Adrenal gland (tissue), 12 donors: ENCODE measurements around the gene SMAD4. TPM values are rescaled to one million over a fixed set of nuclear protein-coding genes. Genes with fewer than 3 reads are reported as not detected.

Experiments used
- DNase-seq, 7 donors: peaks; one replicate each; pipeline ENCODE4 v3.0.0-alpha.2; 2019 to 2020
- H3K27ac ChIP-seq, 5 donors: fragments of 200-600 bp; sonication (generic) in 4 of 5; 1 replicate in 3 of 5; 2 replicates in 2 of 5; pipeline versions ENCODE4 v1.5.1 to v1.8.0; 2016 to 2020; ENCODE audit warnings: mild to moderate bottlenecking in 1 of 5
- H3K27me3 ChIP-seq: fragments of 200-600 bp; 2 replicates; pipeline ENCODE4 v1.8.0; 2021
- H3K36me3 ChIP-seq, 2 donors: fragments of 200-600 bp; replicated peaks in 1 of 2; 1 replicate in 1 of 2; 2 replicates in 1 of 2; pipeline versions ENCODE4 v1.5.1 to v1.8.0; 2018 to 2022
- H3K4me1 ChIP-seq, 2 donors: fragments of 200-600 bp; replicated peaks in 1 of 2; 1 replicate in 1 of 2; 2 replicates in 1 of 2; pipeline versions ENCODE4 v1.5.1 to v1.8.0; 2018 to 2021
- H3K4me3 ChIP-seq, 4 donors: fragments of 200-600 bp; sonication (generic) in 3 of 4; one replicate each; pipeline ENCODE4 v1.5.1; 2016 to 2018
- H3K9me3 ChIP-seq, 3 donors: fragments of 200-600 bp; sonication (generic) in 1 of 3; replicated peaks in 1 of 3; 1 replicate in 2 of 3; 2 replicates in 1 of 3; pipeline versions ENCODE4 v1.5.1 to v1.8.0; 2016 to 2021
- POLR2A ChIP-seq, 2 donors: fragments of 450-650 bp; IDR thresholded peaks; one replicate each; pipeline ENCODE4 v1.6.1; 2017; ENCODE audit warnings: antibody characterized with exemption in 2 of 2, mild to moderate bottlenecking in 2 of 2, moderate library complexity in 1 of 2
- WGBS, 4 donors: extraction: QIAGEN DNeasy Blood & Tissue Kit in 2 of 4; methylation state at CpG; one replicate each; pipeline versions ENCODE4 v1.1.5 to v1.1.7; 2013 to 2017; 5-methylcytosine and 5-hydroxymethylcytosine counted together
- intact Hi-C, 2 donors: fragments of 100-400 bp; cut with DNase I; formaldehyde crosslinking; loops; one replicate each; pipeline versions ENCODE4 v1.14.1 to v1.15.0; 2022 to 2023
- polyA plus RNA-seq, 3 donors: library from polyadenylated mRNA; stranded (reverse); fragments of 200-250 nt in 2 of 3; fragments of 350-450 nt in 1 of 3; fragmentation: Illumina TruSeq in 1 of 3; extraction: RNeasy Lipid Tissue Mini Kit (QIAGEN cat#74804) in 1 of 3; gene quantifications; one replicate each; pipeline ENCODE4 v1.2.3, GENCODE V29; 2013 to 2014
- total RNA-seq, 9 donors: library from RNA; depleted of rRNA in 4 of 9; stranded (reverse); fragments of >200 nt in 4 of 9; fragments of 120-200 nt in 1 of 9; fragmentation: NEBNext Ultra II Directional in 1 of 9; extraction: Animal tissue kit (Norgen Biotek cat#: 25700) in 1 of 9; gene quantifications; one replicate each; pipeline versions ENCODE4 v1.1.0 to v1.2.4, GENCODE V29; 2013 to 2023
- TF ChIP-seq, protein P1 (sequence below), 6 experiments: fragments of 450-650 bp in 4 of 6; fragments of 200-600 bp in 2 of 6; sonication (generic) in 1 of 6; IDR thresholded peaks; 1 replicate in 5 of 6; 2 replicates in 1 of 6; pipeline versions ENCODE4 v1.5.1 to v1.8.0; 2016 to 2021; ENCODE audit warnings: antibody characterized with exemption in 6 of 6, mild to moderate bottlenecking in 2 of 6, moderate library complexity in 1 of 6
- donor health status: healthy with polysubstance abuse.
- donor health status: Bipolar disorder and iron deficiency.
- donor health status: DM: yes; HTN: yes; CAD: no.
- donor health status: DM: no; HTN: no; CAD: no.
- donor health status: DM: no; HTN: no; CAD: no.
- donor health status: DM: yes; HTN: yes; CAD: no.

SMAD4 gene
- total and polyA plus RNA-seq, 12 donors, result 9.0 to 151 (median 90.1) TPM

DNA sequence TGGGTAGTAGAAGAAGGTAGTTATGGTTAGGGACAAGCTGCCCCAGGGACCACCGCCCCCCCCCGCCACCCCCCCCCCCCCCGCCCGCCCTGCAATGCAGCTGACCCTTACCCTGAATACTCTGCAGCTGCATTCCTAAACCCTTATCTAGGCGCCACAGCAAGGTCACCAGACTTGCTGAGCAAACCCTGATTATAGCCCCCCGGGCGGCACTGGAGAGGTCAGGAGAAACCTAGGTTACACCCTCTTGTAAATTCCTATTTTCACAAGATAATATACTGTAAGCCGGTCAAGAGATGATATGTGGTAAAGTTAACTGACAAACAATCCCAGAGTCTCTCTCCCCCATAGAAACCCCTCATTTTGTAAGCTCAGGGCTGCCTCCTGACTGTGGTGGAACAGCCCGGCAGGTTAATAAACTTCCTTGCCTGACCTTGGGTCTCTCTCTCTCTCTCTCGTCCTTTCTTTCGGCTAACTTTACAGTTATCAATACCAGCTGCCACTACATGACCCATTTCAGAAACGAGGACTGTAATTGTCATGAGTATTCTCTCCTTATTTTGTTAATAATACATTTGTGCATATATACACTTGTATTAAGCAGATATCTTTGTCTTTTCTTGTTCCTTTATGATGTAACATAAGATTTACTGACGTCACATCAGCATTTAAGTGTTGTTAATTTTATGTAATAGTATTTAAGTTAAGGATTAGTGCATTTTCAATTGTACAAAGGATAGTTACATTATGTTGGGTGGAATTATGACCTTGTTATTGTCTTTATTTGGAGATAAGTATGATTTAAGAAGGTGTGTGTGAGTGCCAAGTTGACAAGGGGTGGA, 22.8 kb upstream of the SMAD4 start:
- Histone ChIP-seq H3K36me3 (no peaks in the 10 kb centered on the region), H3K9me3 (no peaks in the 10 kb centered on the region), H3K27ac (no peak overlapping the region), H3K27me3 (no peaks in the 10 kb centered on the region), H3K4me3 (no peak overlapping the region), H3K4me1 (peaks cover 4 to 5% of the 10 kb centered on the region in 2 donors)
- no peak for DNase-seq
- WGBS, 4 donors, result 42 to 54% (median 47%) methylated on average over 9 to 13 of the region's 13 CpGs
- no peak for TF ChIP-seq POLR2A (IDR thresholded peaks at IDR 0.05)
- TF ChIP-seq, protein P1, sequence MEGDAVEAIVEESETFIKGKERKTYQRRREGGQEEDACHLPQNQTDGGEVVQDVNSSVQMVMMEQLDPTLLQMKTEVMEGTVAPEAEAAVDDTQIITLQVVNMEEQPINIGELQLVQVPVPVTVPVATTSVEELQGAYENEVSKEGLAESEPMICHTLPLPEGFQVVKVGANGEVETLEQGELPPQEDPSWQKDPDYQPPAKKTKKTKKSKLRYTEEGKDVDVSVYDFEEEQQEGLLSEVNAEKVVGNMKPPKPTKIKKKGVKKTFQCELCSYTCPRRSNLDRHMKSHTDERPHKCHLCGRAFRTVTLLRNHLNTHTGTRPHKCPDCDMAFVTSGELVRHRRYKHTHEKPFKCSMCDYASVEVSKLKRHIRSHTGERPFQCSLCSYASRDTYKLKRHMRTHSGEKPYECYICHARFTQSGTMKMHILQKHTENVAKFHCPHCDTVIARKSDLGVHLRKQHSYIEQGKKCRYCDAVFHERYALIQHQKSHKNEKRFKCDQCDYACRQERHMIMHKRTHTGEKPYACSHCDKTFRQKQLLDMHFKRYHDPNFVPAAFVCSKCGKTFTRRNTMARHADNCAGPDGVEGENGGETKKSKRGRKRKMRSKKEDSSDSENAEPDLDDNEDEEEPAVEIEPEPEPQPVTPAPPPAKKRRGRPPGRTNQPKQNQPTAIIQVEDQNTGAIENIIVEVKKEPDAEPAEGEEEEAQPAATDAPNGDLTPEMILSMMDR (IDR thresholded peaks at IDR 0.05), result no peak
- intact Hi-C loops, result no loop called here

DNA sequence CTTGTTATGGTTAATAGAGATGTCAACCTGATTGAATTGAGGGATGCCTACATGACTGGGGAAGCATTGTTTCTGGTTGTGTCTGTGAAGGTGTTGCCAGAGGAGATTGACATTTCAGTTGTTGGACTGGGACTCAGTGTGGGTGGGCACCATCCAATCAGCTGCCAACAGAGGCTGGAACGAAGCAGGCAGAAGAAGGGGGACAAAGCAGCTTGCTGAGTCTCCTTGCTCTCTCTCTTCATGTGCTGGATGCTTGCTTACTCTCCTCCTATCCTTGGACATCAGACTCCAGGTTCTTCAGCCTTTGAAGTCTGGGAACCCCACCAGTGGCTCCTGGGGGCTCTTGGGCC, 22.2 kb upstream of the SMAD4 start:
- H3K4me3 ChIP-seq, result no peak overlapping the region
- 62 to 91% (median 87%) methylated on average over 1 of the region's 1 CpG for WGBS, 4 donors
- TF ChIP-seq, protein P1 (IDR thresholded peaks at IDR 0.05), result no peak
- no peak for TF ChIP-seq POLR2A (IDR thresholded peaks at IDR 0.05)

DNA sequence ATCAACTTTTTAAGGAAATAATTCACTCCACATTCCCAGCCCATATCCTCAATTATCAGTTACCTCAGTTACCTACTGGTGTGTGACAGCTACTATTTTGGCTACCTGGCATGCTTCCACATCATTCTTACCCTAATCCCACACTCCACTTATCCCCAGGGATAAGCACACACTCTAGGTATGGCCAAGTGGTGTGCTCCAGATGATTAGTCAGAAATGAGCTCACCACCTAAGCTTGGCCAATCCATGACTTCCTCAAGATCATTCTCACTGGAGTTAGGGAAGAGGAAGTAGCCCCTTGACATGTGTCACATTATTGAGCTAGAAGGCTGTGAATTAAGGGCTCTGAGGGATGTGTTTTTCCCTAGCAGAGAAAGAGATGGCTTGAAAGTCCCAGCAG, 20.9 kb upstream of the SMAD4 start:
- Histone ChIP-seq H3K4me1 (peaks cover 4 to 5% of the 10 kb centered on the region in 2 donors), H3K4me3 (no peak overlapping the region), H3K36me3 (no peaks in the 10 kb centered on the region), H3K9me3 (no peaks in the 10 kb centered on the region), H3K27me3 (no peaks in the 10 kb centered on the region), H3K27ac (no peak overlapping the region)
- no peak for TF ChIP-seq POLR2A (IDR thresholded peaks at IDR 0.05)
- TF ChIP-seq, protein P1 (IDR thresholded peaks at IDR 0.05), result no peak
- DNase-seq, result no peak
- intact Hi-C loops, result no loop called here

More for the DNA sequence above, 22.2 kb upstream of the SMAD4 start:
- Histone ChIP-seq H3K9me3 (no peaks in the 10 kb centered on the region), H3K4me1 (peaks cover 4 to 5% of the 10 kb centered on the region in 2 donors), H3K36me3 (no peaks in the 10 kb centered on the region), H3K27me3 (no peaks in the 10 kb centered on the region), H3K27ac (no peak overlapping the region)
- intact Hi-C loops, result no loop called here
- DNase-seq, result no peak

DNA sequence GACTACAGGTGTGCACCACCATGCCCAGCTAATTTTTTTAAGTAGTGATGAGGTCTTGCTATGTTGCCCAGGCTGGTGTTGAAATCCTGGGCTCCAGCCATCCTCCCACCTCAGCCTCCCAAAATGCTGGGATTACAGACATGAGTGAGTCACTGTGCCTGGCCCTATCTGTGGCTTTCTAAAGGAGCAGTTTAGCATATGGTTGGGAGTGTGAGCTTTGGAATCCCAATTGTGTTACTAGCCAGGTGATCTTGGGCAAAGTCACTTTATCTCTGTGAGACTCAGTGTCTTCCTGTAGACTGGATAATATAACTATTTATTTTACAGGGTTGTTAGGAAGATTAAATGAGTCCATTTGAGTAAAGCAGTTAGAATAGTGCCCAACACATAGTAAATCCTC, 19.8 kb upstream of the SMAD4 start:
- TF ChIP-seq POLR2A (IDR thresholded peaks at IDR 0.05), result no peak
- TF ChIP-seq, protein P1 (IDR thresholded peaks at IDR 0.05), result no peak
- intact Hi-C loops, result no loop called here
- H3K4me1 ChIP-seq, result peaks cover 4 to 5% of the 10 kb centered on the region in 2 donors
- no peak for DNase-seq
- no peaks in the 10 kb centered on the region for H3K9me3 ChIP-seq
- H3K36me3 ChIP-seq, result no peaks in the 10 kb centered on the region
- H3K27me3 ChIP-seq, result no peaks in the 10 kb centered on the region
- no peak overlapping the region for H3K27ac ChIP-seq
- no peak overlapping the region for H3K4me3 ChIP-seq
